ENCODE data around the gene NUDT4. TPM values are rescaled to one million over a fixed set of nuclear protein-coding genes. Genes with fewer than 3 reads are reported as not detected.

NUDT4 gene
- 85.8 and 104 TPM in 2 replicates for total RNA-seq

DNA sequence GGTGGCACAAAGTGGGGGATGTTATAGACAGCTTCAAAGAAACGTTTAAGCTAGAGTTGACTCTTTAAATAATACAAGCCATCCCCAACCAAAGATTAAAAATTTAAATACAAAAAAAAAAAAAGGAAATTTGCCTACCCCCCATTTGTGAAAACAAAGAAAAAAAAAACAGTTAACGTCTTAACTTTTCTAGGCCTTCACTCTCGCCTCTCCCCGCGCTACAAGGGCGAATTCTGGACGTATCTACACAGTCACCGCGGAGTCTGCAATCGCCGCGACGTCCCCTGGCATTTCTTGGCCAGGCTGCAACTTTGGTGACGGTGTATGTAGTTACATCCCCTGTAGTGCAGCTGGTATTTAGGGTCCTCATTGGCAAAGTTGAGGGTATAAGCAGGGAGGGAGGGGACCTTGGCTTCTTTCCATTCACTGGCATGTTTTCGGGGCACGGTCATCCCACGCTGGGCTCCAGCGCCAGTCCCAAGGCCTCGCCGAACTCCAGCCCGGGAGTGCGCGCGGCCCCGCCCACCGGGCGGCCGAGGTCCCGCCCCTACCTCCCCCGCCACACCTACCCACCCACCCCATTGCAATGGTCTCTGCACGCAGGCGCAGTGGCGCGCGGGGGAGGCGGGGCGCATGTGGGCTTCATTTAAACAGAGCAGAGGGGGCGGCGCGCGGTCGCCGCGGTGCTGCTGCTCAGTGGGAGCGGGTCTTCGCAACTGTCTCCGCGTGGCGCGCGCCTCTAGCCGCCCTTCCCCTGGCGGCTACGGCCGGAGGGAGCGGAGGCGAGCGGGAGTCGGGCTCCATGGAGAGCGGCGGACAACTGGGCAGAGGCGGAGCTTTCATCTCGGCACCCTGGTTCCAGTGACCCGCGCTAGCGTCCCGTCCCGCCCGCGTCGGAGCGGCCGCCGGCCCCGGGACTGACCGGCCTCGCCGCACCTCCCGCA, at the start of gene NUDT4:
Gene NUDT4 (plus strand): TSS at position 674 of the 944 bp plus-strand sequence. CDS start 398 bp downstream, outside the sequence.

DNA sequence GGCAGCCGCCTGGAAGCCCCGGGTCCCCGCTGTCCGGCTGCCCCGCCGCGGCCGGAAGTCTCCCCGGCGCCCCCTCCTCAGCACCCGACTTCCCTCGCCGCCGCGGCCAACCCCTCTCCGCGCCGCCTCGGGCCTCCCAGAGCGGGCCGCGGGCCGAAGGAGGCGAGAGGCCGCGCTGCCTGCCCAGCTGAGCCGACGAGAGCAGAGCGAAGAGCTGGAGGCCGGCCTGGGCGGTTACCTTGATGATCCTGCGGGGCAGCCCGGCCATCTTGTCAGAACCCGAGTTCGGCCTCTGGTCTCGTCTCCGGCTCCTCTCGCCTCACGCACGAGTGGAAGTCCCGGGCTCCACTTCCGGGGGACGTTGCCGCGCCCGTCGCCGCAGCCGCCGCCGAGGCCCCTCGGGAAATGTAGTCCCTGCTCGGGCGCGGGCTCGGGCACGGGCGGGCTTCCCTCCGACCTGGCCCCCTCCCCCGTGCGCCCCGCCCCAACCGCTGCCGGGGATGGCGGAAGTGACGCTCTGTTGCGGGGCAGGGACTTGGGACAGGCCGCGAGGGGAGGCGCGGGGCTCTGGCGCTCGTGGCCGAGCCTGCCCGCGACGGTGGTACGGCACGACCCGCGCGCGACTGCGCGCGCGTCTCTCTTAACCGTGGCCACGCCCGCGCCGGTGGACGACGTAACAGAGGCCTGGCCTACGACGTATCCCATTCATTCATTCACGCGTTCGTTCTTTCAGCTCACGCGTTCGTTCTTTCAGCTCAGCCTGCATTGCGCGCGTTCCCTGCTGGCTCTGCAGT, 64.1 kb downstream of the NUDT4 start, which contains the start of gene UBE2N:
Gene UBE2N (minus strand): TSS at position 331 of the 794 bp plus-strand sequence. CDS start 63 bp downstream, at position 268.

Other genes starting within 250 kb of the NUDT4 start
- gene UBE2N, start 64.0 kb downstream of the NUDT4 start, total RNA-seq, result 134 and 136 TPM in 2 replicates
- 45.9 and 71.7 TPM in 2 replicates for gene MRPL42, start 89.6 kb downstream of the NUDT4 start, total RNA-seq
- 80.9 and 86.0 TPM in 2 replicates for gene SOCS2, start 194.8 kb downstream of the NUDT4 start, total RNA-seq

Measured in dermis lymphatic vessel endothelial cell (primary cell).